Keratinocyte (primary cell): ENCODE data around the gene ACACA. TPM values are rescaled to one million over a fixed set of nuclear protein-coding genes. Genes with fewer than 3 reads are reported as not detected.

Experiments used
- DNase-seq: peaks from one replicate; pipeline ENCODE4 v3.0.0-alpha.2; 2011; ENCODE audit warnings: low read depth, missing footprints, low spot score
- FAIRE-seq: peaks from 2 replicates; lab custom pipeline; 2011; peaks lifted over from hg19 to GRCh38; lab: Jason Lieb, UNC
- H2AFZ ChIP-seq: 2 replicates; pipeline ENCODE4 v1.6.0; 2012; ENCODE audit warnings: low read length, control low read depth, inconsistent platforms; ENCODE audit not compliant: control insufficient read depth
- H3K27ac ChIP-seq: 2 replicates; pipeline ENCODE4 v1.5.1; 2011; ENCODE audit warnings: low read length; ENCODE audit not compliant: control insufficient read depth, insufficient read depth
- H3K27me3 ChIP-seq: 3 replicates; pipeline ENCODE4 v1.6.0; 2011; ENCODE audit warnings: low read length; ENCODE audit not compliant: control insufficient read depth, insufficient read depth; ENCODE audit errors: extremely low read depth
- H3K36me3 ChIP-seq, 2 experiments: 2 replicates in 1 of 2; 3 replicates in 1 of 2; pipeline ENCODE4 v1.5.1; 2011; ENCODE audit warnings: low read length in 2 of 2, mild to moderate bottlenecking in 1 of 2; ENCODE audit not compliant: control insufficient read depth in 2 of 2, insufficient read depth in 2 of 2; ENCODE audit errors: extremely low read depth in 1 of 2
- H3K4me1 ChIP-seq: 3 replicates; pipeline ENCODE4 v1.5.1; 2011; ENCODE audit warnings: low read length; ENCODE audit not compliant: control insufficient read depth, insufficient read depth; ENCODE audit errors: extremely low read depth
- H3K4me2 ChIP-seq: 3 replicates; pipeline ENCODE4 v1.6.0; 2011; ENCODE audit warnings: low read depth, low read length; ENCODE audit not compliant: control insufficient read depth, insufficient read depth; ENCODE audit errors: extremely low read depth
- H3K4me3 ChIP-seq, 3 experiments: fragments of 200-600 bp in 1 of 3; sonication (generic) in 1 of 3; 2 replicates in 2 of 3; 3 replicates in 1 of 3; pipeline ENCODE4 v1.5.1; 2011 to 2016; ENCODE audit warnings: low read length in 3 of 3, mild to moderate bottlenecking in 3 of 3, control low read depth in 2 of 3, inconsistent platforms in 1 of 3, low read depth in 1 of 3, mixed read lengths in 1 of 3, mixed run types in 1 of 3, moderate library complexity in 1 of 3; ENCODE audit not compliant: control insufficient read depth in 2 of 3, insufficient read depth in 2 of 3; ENCODE audit errors: extremely low read depth in 1 of 3
- H3K79me2 ChIP-seq: 2 replicates; pipeline ENCODE4 v1.6.0; 2012; ENCODE audit warnings: low read length; ENCODE audit not compliant: control insufficient read depth, insufficient read depth
- H3K9ac ChIP-seq: 3 replicates; pipeline ENCODE4 v1.6.0; 2011; ENCODE audit warnings: low read length; ENCODE audit not compliant: control insufficient read depth, insufficient read depth; ENCODE audit errors: extremely low read depth
- H3K9me1 ChIP-seq: 3 replicates; pipeline ENCODE4 v1.6.0; 2011; ENCODE audit warnings: low read length; ENCODE audit not compliant: control insufficient read depth, insufficient read depth; ENCODE audit errors: extremely low read depth
- H3K9me3 ChIP-seq: 2 replicates; pipeline ENCODE4 v1.5.1; 2012; ENCODE audit warnings: low read depth, low read length; ENCODE audit not compliant: control insufficient read depth
- H4K20me1 ChIP-seq: 3 replicates; pipeline ENCODE4 v1.6.0; 2011; ENCODE audit warnings: low read length; ENCODE audit not compliant: control insufficient read depth, insufficient read depth; ENCODE audit errors: extremely low read depth
- CTCF ChIP-seq, 3 experiments: IDR thresholded peaks in 1 of 3; conservative IDR thresholded peaks in 1 of 3; optimal IDR thresholded peaks in 1 of 3; 2 replicates in 2 of 3; 3 replicates in 1 of 3; pipeline versions ENCODE3 to v1.5.1; 2011; ENCODE audit warnings: low read length in 3 of 3, mild to moderate bottlenecking in 3 of 3, moderate library complexity in 2 of 3, control low read depth in 1 of 3, inconsistent platforms in 1 of 3; ENCODE audit not compliant: insufficient read depth in 2 of 3; ENCODE audit errors: extremely low read depth in 1 of 3
- EZH2 ChIP-seq: IDR thresholded peaks from one replicate; pipeline ENCODE4 v1.6.1; 2012; ENCODE audit warnings: inconsistent platforms, mild to moderate bottlenecking, low read length, moderate library complexity
- dilution Hi-C: fragments of 300-500 bp; cut with MboI; formaldehyde crosslinking; loops from one replicate; pipeline ENCODE4 v1.7.0; 2020; ENCODE audit warnings: low sequenced_read_pairs; ENCODE audit not compliant: extremely low pct_ligation_motif_present
- polyA plus RNA-seq, 5 experiments: library from polyadenylated mRNA; depleted of rRNA in 3 of 5; stranded (reverse) in 3 of 5; stranded (forward) in 1 of 5; unstranded in 1 of 5; fragments of >200 nt; gene quantifications; 1 replicate in 1 of 5; 2 replicates in 3 of 5; 3 replicates in 1 of 5; pipeline versions ENCODE4 v1.2.1 to v1.2.3, GENCODE V29; 2011 to 2012; ENCODE audit warnings: missing spikeins in 2 of 5, low read depth in 1 of 5, low replicate concordance in 1 of 5

ACACA gene
- polyA plus RNA-seq, 1 donor (not counting 4 experiments of a cell fraction or from before 2014, with no cell fraction given): 85.8 TPM

DNA sequence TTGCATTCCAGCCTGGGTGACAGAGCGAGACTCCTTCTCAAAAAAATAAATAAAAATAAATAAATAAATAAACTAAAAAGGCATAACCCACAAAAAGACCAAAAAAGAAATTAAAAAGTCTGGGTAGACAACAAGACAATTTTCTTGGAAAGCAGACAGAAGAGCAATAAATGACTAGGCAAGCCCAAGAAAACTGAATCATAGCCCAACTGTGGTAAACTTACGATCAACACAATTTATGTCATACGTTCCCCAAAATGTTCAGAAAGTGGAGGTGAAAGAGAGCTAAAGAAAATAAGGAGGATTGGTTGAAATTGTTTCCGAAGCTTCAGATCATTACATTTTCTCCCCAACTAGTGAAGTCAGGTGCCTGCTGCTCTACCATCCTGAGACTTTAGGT lies 62.1 kb downstream of the ACACA start:
- FAIRE-seq (no peak), DNase-seq (no peak)
- H3K9me1 ChIP-seq: no peaks in the 10 kb centered on the region
- TF ChIP-seq CTCF (optimal IDR thresholded peaks at IDR 0.05 in 1 of 3, IDR thresholded peaks at IDR 0.05 in 1 of 3, conservative IDR thresholded peaks at IDR 0.05 in 1 of 3; ENCODE audit: extremely low read depth in 1 of 3, insufficient read depth in 2 of 3, low read length in 3 of 3) (no peak), EZH2 (no peak)
- no peak overlapping the region for H3K9ac ChIP-seq
- no peaks in the 10 kb centered on the region for H3K9me3 ChIP-seq
- no peaks in the 10 kb centered on the region for H3K27me3 ChIP-seq
- H3K4me1 ChIP-seq: no peaks in the 10 kb centered on the region
- H4K20me1 ChIP-seq: peaks cover 4% of the 10 kb centered on the region
- dilution Hi-C loops: no loop called here
- no peak overlapping the region for H3K4me3 ChIP-seq
- peaks cover 6 to 8% of the 10 kb centered on the region in 2 experiments for H3K36me3 ChIP-seq
- H2AFZ ChIP-seq: no peak overlapping the region
- H3K27ac ChIP-seq: no peak overlapping the region
- H3K4me2 ChIP-seq: no peak overlapping the region
- H3K79me2 ChIP-seq: peaks cover 81% of the 10 kb centered on the region

GRCh38 chr17:37342589-37342988 lies 64.0 kb downstream of the ACACA start:
- Histone ChIP-seq H3K9me3 (no peaks in the 10 kb centered on the region), H3K9me1 (no peaks in the 10 kb centered on the region), H3K9ac (no peak overlapping the region), H3K4me3 (no peak overlapping the region), H3K4me2 (no peak overlapping the region), H4K20me1 (peaks cover 4% of the 10 kb centered on the region), H2AFZ (no peak overlapping the region), H3K27ac (no peak overlapping the region), H3K79me2 (peaks cover 74% of the 10 kb centered on the region), H3K27me3 (no peaks in the 10 kb centered on the region), H3K4me1 (no peaks in the 10 kb centered on the region), H3K36me3 (peaks cover 10 to 12% of the 10 kb centered on the region in 2 experiments)
- TF ChIP-seq CTCF (optimal IDR thresholded peaks at IDR 0.05 in 1 of 3, IDR thresholded peaks at IDR 0.05 in 1 of 3, conservative IDR thresholded peaks at IDR 0.05 in 1 of 3; ENCODE audit: extremely low read depth in 1 of 3, insufficient read depth in 2 of 3, low read length in 3 of 3) (no peak), EZH2 (no peak)
- DNase-seq (no peak), FAIRE-seq (no peak)
- dilution Hi-C loops: no loop called here
